HEK293 (cell line): Measurements from ENCODE around the gene PRPF31.

ENCODE experiments used
- CTCF ChIA-PET: fragments of 350-600 bp; formaldehyde crosslinking; extraction: SDS; loops from one replicate; lab custom pipeline; 2021; ENCODE audit warnings: antibody characterized with exemption; lab: Yijun Ruan, JAX
- POLR2A ChIA-PET: fragments of 300-600 bp; formaldehyde crosslinking; extraction: SDS; loops from one replicate; lab custom pipeline; 2020; ENCODE audit warnings: antibody characterized with exemption, inconsistent platforms; lab: Yijun Ruan, JAX
- H3K27ac ChIP-seq: fragments of 200-500 bp; sonication (Bioruptor generic); 2 replicates; pipeline ENCODE4 v1.5.1; 2014; ENCODE audit warnings: low read depth, low read length, control low read depth, inconsistent platforms; ENCODE audit errors: extremely low read depth
- H3K36me3 ChIP-seq, 2 experiments: fragments of 200-500 bp in 1 of 2; sonication (Bioruptor generic) in 1 of 2; 1 replicate in 1 of 2; 2 replicates in 1 of 2; pipeline ENCODE4 v1.5.1; 2014 to 2017; ENCODE audit warnings: inconsistent platforms in 2 of 2, low read length in 2 of 2; ENCODE audit not compliant: control insufficient read depth in 2 of 2, insufficient read depth in 1 of 2
- H3K4me1 ChIP-seq: fragments of 200-500 bp; sonication (Bioruptor generic); 2 replicates; pipeline ENCODE4 v1.5.1; 2014; ENCODE audit warnings: mild to moderate bottlenecking, low read length, inconsistent platforms; ENCODE audit not compliant: control insufficient read depth, insufficient read depth
- H3K4me3 ChIP-seq: 2 replicates; pipeline ENCODE4 v1.5.1; 2011; ENCODE audit warnings: low read depth, mild to moderate bottlenecking, control low read depth, low read length, moderate library complexity
- H3K9me3 ChIP-seq: fragments of 200-500 bp; sonication (Bioruptor generic); 2 replicates; pipeline ENCODE4 v1.5.1; 2014; ENCODE audit warnings: low read depth, low read length, inconsistent platforms; ENCODE audit not compliant: control insufficient read depth, insufficient read depth
- GLIS1 ChIP-seq: fragments of 450-650 bp; formaldehyde crosslinking; IDR thresholded peaks from 2 replicates; pipeline ENCODE4 v1.5.1; 2016; ENCODE audit warnings: missing biosample characterization, missing genetic modification characterization
- HIC1 ChIP-seq: fragments of 450-650 bp; formaldehyde crosslinking; IDR thresholded peaks from 2 replicates; pipeline ENCODE4 v1.5.1; 2016; ENCODE audit warnings: missing biosample characterization, missing genetic modification characterization
- IKZF3 ChIP-seq: fragments of 450-650 bp; IDR thresholded peaks from 2 replicates; pipeline ENCODE4 v1.5.0; 2018; ENCODE audit warnings: missing biosample characterization, mild to moderate bottlenecking, missing genetic modification characterization, moderate library complexity
- KLF1 ChIP-seq: fragments of 450-650 bp; formaldehyde crosslinking; IDR thresholded peaks from 2 replicates; pipeline ENCODE4 v1.5.1; 2016; ENCODE audit warnings: missing biosample characterization, missing genetic modification characterization
- KLF16 ChIP-seq: fragments of 450-650 bp; formaldehyde crosslinking; IDR thresholded peaks from 2 replicates; pipeline ENCODE4 v1.5.1; 2017; ENCODE audit warnings: missing biosample characterization, missing genetic modification characterization
- MZF1 ChIP-seq: fragments of 450-650 bp; formaldehyde crosslinking; IDR thresholded peaks from 2 replicates; pipeline ENCODE4 v1.5.1; 2017; ENCODE audit warnings: missing biosample characterization, missing genetic modification characterization, borderline replicate concordance
- OSR2 ChIP-seq: fragments of 450-650 bp; formaldehyde crosslinking; IDR thresholded peaks from 2 replicates; pipeline ENCODE4 v1.5.1; 2016; ENCODE audit warnings: missing biosample characterization, missing genetic modification characterization
- PRDM6 ChIP-seq: fragments of 450-650 bp; formaldehyde crosslinking; IDR thresholded peaks from 2 replicates; pipeline ENCODE4 v1.5.1; 2017; ENCODE audit warnings: missing biosample characterization, missing genetic modification characterization
- REPIN1 ChIP-seq: fragments of 450-650 bp; formaldehyde crosslinking; IDR thresholded peaks from 2 replicates; pipeline ENCODE4 v1.5.1; 2017; ENCODE audit warnings: missing biosample characterization, missing genetic modification characterization, low read depth
- SP2 ChIP-seq: fragments of 450-650 bp; formaldehyde crosslinking; IDR thresholded peaks from 2 replicates; pipeline ENCODE4 v1.5.1; 2016; ENCODE audit warnings: missing biosample characterization, missing genetic modification characterization
- ZBTB1 ChIP-seq: fragments of 450-650 bp; formaldehyde crosslinking; IDR thresholded peaks from 2 replicates; pipeline ENCODE4 v1.5.1; 2016; ENCODE audit warnings: missing biosample characterization, missing genetic modification characterization
- ZBTB7A ChIP-seq: fragments of 450-650 bp; formaldehyde crosslinking; IDR thresholded peaks from 2 replicates; pipeline ENCODE4 v1.5.1; 2016; ENCODE audit warnings: low read depth, missing biosample characterization, missing genetic modification characterization
- ZIC2 ChIP-seq: fragments of 450-650 bp; formaldehyde crosslinking; IDR thresholded peaks from 2 replicates; pipeline ENCODE4 v1.5.1; 2016; ENCODE audit warnings: missing biosample characterization, missing genetic modification characterization
- ZNF148 ChIP-seq: fragments of 450-650 bp; formaldehyde crosslinking; IDR thresholded peaks from 2 replicates; pipeline ENCODE4 v1.5.0; 2017; ENCODE audit warnings: missing biosample characterization, missing genetic modification characterization, borderline replicate concordance
- ZNF174 ChIP-seq: fragments of 450-650 bp; formaldehyde crosslinking; IDR thresholded peaks from 2 replicates; pipeline ENCODE4 v1.5.0; 2017; ENCODE audit warnings: missing biosample characterization, mild to moderate bottlenecking, missing genetic modification characterization
- ZNF184 ChIP-seq: fragments of 450-650 bp; IDR thresholded peaks from 2 replicates; pipeline ENCODE4 v1.5.1; 2018; ENCODE audit warnings: missing biosample characterization, mild to moderate bottlenecking, missing genetic modification characterization
- ZNF324 ChIP-seq: fragments of 450-650 bp; formaldehyde crosslinking; IDR thresholded peaks from 2 replicates; pipeline ENCODE4 v1.5.1; 2016; ENCODE audit warnings: missing biosample characterization, missing genetic modification characterization
- ZNF335 ChIP-seq: fragments of 450-650 bp; formaldehyde crosslinking; conservative IDR thresholded peaks from 2 replicates; pipeline ENCODE4 v1.5.1; 2016; ENCODE audit warnings: missing biosample characterization, missing genetic modification characterization
- ZNF354C ChIP-seq: fragments of 450-650 bp; formaldehyde crosslinking; IDR thresholded peaks from 2 replicates; pipeline ENCODE4 v1.5.1; 2016; ENCODE audit warnings: missing biosample characterization, missing genetic modification characterization, low read depth, borderline replicate concordance
- ZNF423 ChIP-seq: fragments of 450-650 bp; formaldehyde crosslinking; IDR thresholded peaks from 2 replicates; pipeline ENCODE4 v1.5.1; 2016; ENCODE audit warnings: missing biosample characterization, missing genetic modification characterization
- ZNF571 ChIP-seq: fragments of 450-650 bp; formaldehyde crosslinking; IDR thresholded peaks from 2 replicates; pipeline ENCODE4 v1.5.0; 2017; ENCODE audit warnings: missing biosample characterization, missing genetic modification characterization
- ZNF600 ChIP-seq: fragments of 450-650 bp; formaldehyde crosslinking; IDR thresholded peaks from 2 replicates; pipeline ENCODE4 v1.5.1; 2016; ENCODE audit warnings: missing biosample characterization, missing genetic modification characterization
- ZNF624 ChIP-seq: fragments of 450-650 bp; formaldehyde crosslinking; IDR thresholded peaks from 2 replicates; pipeline ENCODE4 v1.5.1; 2017; ENCODE audit warnings: missing biosample characterization, missing genetic modification characterization
- ZNF654 ChIP-seq: fragments of 450-650 bp; formaldehyde crosslinking; IDR thresholded peaks from 2 replicates; pipeline ENCODE4 v1.5.1; 2016; ENCODE audit warnings: low read depth, missing biosample characterization, missing genetic modification characterization
- ZNF664 ChIP-seq: fragments of 450-650 bp; formaldehyde crosslinking; IDR thresholded peaks from 2 replicates; pipeline ENCODE4 v1.5.1; 2016; ENCODE audit warnings: missing biosample characterization, missing genetic modification characterization
- ZNF677 ChIP-seq: fragments of 450-650 bp; IDR thresholded peaks from 2 replicates; pipeline ENCODE4 v1.5.0; 2018; ENCODE audit warnings: missing biosample characterization, mild to moderate bottlenecking, missing genetic modification characterization, moderate library complexity
- ZNF76 ChIP-seq: fragments of 450-650 bp; formaldehyde crosslinking; IDR thresholded peaks from 2 replicates; pipeline ENCODE4; 2016; ENCODE audit warnings: low read depth, missing biosample characterization, missing genetic modification characterization, borderline replicate concordance
- ZNF776 ChIP-seq: fragments of 450-650 bp; formaldehyde crosslinking; IDR thresholded peaks from 2 replicates; pipeline ENCODE4 v1.5.0; 2017; ENCODE audit warnings: missing biosample characterization, missing genetic modification characterization, borderline replicate concordance
- ZNF785 ChIP-seq: fragments of 450-650 bp; formaldehyde crosslinking; IDR thresholded peaks from 2 replicates; pipeline ENCODE4 v1.5.1; 2016; ENCODE audit warnings: missing biosample characterization, missing genetic modification characterization
- ZSCAN30 ChIP-seq: fragments of 450-650 bp; IDR thresholded peaks from 2 replicates; pipeline ENCODE4 v1.5.1; 2018; ENCODE audit warnings: missing biosample characterization, mild to moderate bottlenecking, missing genetic modification characterization, moderate library complexity

Gene PRPF31

GRCh38 chr19:54158812-54159351 is 43.3 kb downstream of the PRPF31 start:
- Histone ChIP-seq H3K4me3 (peak overlapping the region; percentile 96), H3K36me3 (peaks cover 19 to 40% of the 10 kb centered on the region in 2 experiments), H3K27ac (peak overlapping the region; percentile 63; the same call in 1 of the 2 replicates), H3K9me3 (no peaks in the 10 kb centered on the region), H3K4me1 (peaks cover 4% of the 10 kb centered on the region; the same call in 1 of the 2 replicates)
- CTCF ChIA-PET, result interaction anchor here (0.7 to 1.9 kb wide), 7 partner anchors 9 to 232 kb away, joined by 3 to 15 read pairs (median 5); partner anchors contain the start of gene CNOT3
- POLR2A ChIA-PET, result interaction anchor here (1.1 to 3.2 kb wide), 11 partner anchors 10 to 51 kb away, joined by 3 to 60 read pairs (median 11); partner anchors contain the start of genes CNOT3, MBOAT7, PRPF31 and RPS9
- TF ChIP-seq ZNF354C, result no peak
- peak; percentile 100 for TF ChIP-seq ZNF664 (tag by site-specific recombination)
- TF ChIP-seq ZIC2, result no peak
- no peak for TF ChIP-seq ZNF654
- peak; percentile 62; the same call in 1 of the 2 replicates for TF ChIP-seq ZBTB1
- no peak for TF ChIP-seq ZNF785 (tag by site-specific recombination)
- no peak for TF ChIP-seq SP2 (tag by site-specific recombination)
- no peak for TF ChIP-seq ZNF776 (tag by site-specific recombination)
- TF ChIP-seq ZBTB7A (tag by site-specific recombination), result no peak
- TF ChIP-seq ZSCAN30 (tag by site-specific recombination), result no peak
- TF ChIP-seq IKZF3 (tag by site-specific recombination), result no peak
- no peak for TF ChIP-seq ZNF76
- no peak for TF ChIP-seq ZNF677 (tag by site-specific recombination)
- no peak for TF ChIP-seq OSR2 (tag by site-specific recombination)
- no peak for TF ChIP-seq PRDM6
- no peak for TF ChIP-seq ZNF423 (tag by site-specific recombination)
- no peak for TF ChIP-seq REPIN1 (tag by site-specific recombination)
- no peak for TF ChIP-seq ZNF571 (tag by site-specific recombination)
- no peak for TF ChIP-seq ZNF324 (tag by site-specific recombination)
- TF ChIP-seq ZNF184 (tag by site-specific recombination), result no peak
- no peak for TF ChIP-seq ZNF600
- no peak for TF ChIP-seq ZNF174 (tag by site-specific recombination)
- no peak for TF ChIP-seq KLF1 (tag by site-specific recombination)
- TF ChIP-seq GLIS1 (tag by site-specific recombination), result no peak
- no peak for TF ChIP-seq HIC1 (tag by site-specific recombination)
- TF ChIP-seq ZNF624 (tag by site-specific recombination), result no peak
- TF ChIP-seq ZNF148, result no peak
- no peak for TF ChIP-seq KLF16 (tag by site-specific recombination)
- peak; percentile 24; the same call in 1 of the 2 replicates for TF ChIP-seq MZF1 (tag by site-specific recombination)
- peak; percentile 86 for TF ChIP-seq ZNF335 (tag by site-specific recombination)
